Esophagus squamous epithelium (tissue), 5 donors: Measurements from ENCODE around the gene FJX1. TPM values are rescaled to one million over a fixed set of nuclear protein-coding genes. Genes with fewer than 3 reads are reported as not detected.

Experiments
- DNase-seq: peaks from one replicate; lab custom pipeline; 2025; lab: John Stamatoyannopoulos, UW
- H3K27ac ChIP-seq, 4 donors: fragments of 200-600 bp; sonication (generic); one replicate each; pipeline ENCODE4 v1.5.1; 2016 to 2019; ENCODE audit warnings: mild to moderate bottlenecking in 1 of 4
- H3K27me3 ChIP-seq, 4 donors: fragments of 200-600 bp; sonication (generic); 1 replicate in 3 of 4; 2 replicates in 1 of 4; pipeline versions ENCODE4 v1.5.1 to v1.6.0; 2017 to 2021; ENCODE audit warnings: antibody characterized with exemption in 1 of 4
- H3K36me3 ChIP-seq, 3 donors: fragments of 200-600 bp; sonication (generic); one replicate each; pipeline ENCODE4 v1.5.1; 2016 to 2019
- H3K4me1 ChIP-seq, 3 donors: fragments of 200-600 bp; sonication (generic); one replicate each; pipeline ENCODE4 v1.5.1; 2017 to 2019
- H3K4me3 ChIP-seq, 4 donors: fragments of 200-600 bp; sonication (generic); 1 replicate in 3 of 4; 2 replicates in 1 of 4; pipeline ENCODE4 v1.5.1; 2016 to 2019; ENCODE audit warnings: mild to moderate bottlenecking in 2 of 4, moderate library complexity in 1 of 4
- H3K9me3 ChIP-seq, 3 donors: fragments of 200-600 bp; sonication (generic); one replicate each; pipeline ENCODE4 v1.5.1; 2016 to 2019
- CTCF ChIP-seq, 6 experiments: fragments of 450-650 bp in 4 of 6; fragments of 200-600 bp in 2 of 6; sonication (generic) in 2 of 6; IDR thresholded peaks; one replicate each; pipeline ENCODE4 v1.5.1; 2016 to 2019; ENCODE audit warnings: antibody characterized with exemption in 6 of 6, mild to moderate bottlenecking in 4 of 6, moderate library complexity in 4 of 6
- POLR2A ChIP-seq, 4 donors: fragments of 450-650 bp; IDR thresholded peaks; one replicate each; pipeline ENCODE4 v1.6.1; 2017; ENCODE audit warnings: antibody characterized with exemption in 4 of 4, mild to moderate bottlenecking in 4 of 4, moderate library complexity in 3 of 4
- WGBS, 2 donors: methylation state at CpG; one replicate each; pipeline ENCODE4 v1.1.5; 2018; 5-methylcytosine and 5-hydroxymethylcytosine counted together
- intact Hi-C: fragments of 100-400 bp; cut with DNase I; formaldehyde crosslinking; loops from one replicate; pipeline ENCODE4 v1.15.0; 2022
- total RNA-seq, 4 donors: library from RNA; depleted of rRNA; stranded (reverse); fragments of >200 nt; gene quantifications; one replicate each; pipeline ENCODE4 v1.1.0, GENCODE V29; 2016
- donor health status: DM: yes; HTN: yes; CAD: no.

FJX1 gene
- total RNA-seq, 4 donors from 2014 or later, result 8.8 to 12.4 (median 11.1) TPM

- peaks cover 0 to 5% (median 0%) of the 10 kb centered on the region in 4 donors for H3K27me3 ChIP-seq
- no peak overlapping the region for H3K4me3 ChIP-seq
- no peak for DNase-seq
- TF ChIP-seq POLR2A (IDR thresholded peaks at IDR 0.05) (no peak), CTCF (IDR thresholded peaks at IDR 0.05) (no peak)
- WGBS, 2 donors, result 67 to 88% methylated on average over 1 of the region's 1 CpG
- no peak overlapping the region for H3K27ac ChIP-seq
- intact Hi-C loops, result no loop called here
- peaks cover 6 to 9% (median 7%) of the 10 kb centered on the region in 3 donors for H3K4me1 ChIP-seq
- H3K9me3 ChIP-seq, result no peaks in the 10 kb centered on the region
- no peaks in the 10 kb centered on the region for H3K36me3 ChIP-seq
Measured at GRCh38 chr11:35582033-35582432, 36.2 kb upstream of the FJX1 start.

GRCh38 chr11:35583126-35583525 is 35.1 kb upstream of the FJX1 start:
- Histone ChIP-seq H3K27me3 (peaks cover 0 to 5% (median 0%) of the 10 kb centered on the region in 4 donors), H3K27ac (no peak overlapping the region)
- intact Hi-C loops, result no loop called here

GRCh38 chr11:35583843-35584242 is 34.4 kb upstream of the FJX1 start:
- H3K9me3 ChIP-seq, result no peaks in the 10 kb centered on the region
- peaks cover 6 to 9% (median 7%) of the 10 kb centered on the region in 3 donors for H3K4me1 ChIP-seq
- peaks cover 0 to 5% (median 0%) of the 10 kb centered on the region in 4 donors for H3K27me3 ChIP-seq
- DNase-seq, result no peak
- intact Hi-C loops, result no loop called here
- H3K36me3 ChIP-seq, result no peaks in the 10 kb centered on the region
- 58 to 67% methylated on average over 1 of the region's 1 CpG for WGBS, 2 donors
- H3K27ac ChIP-seq, result no peak overlapping the region
- no peak overlapping the region for H3K4me3 ChIP-seq
- TF ChIP-seq POLR2A (IDR thresholded peaks at IDR 0.05) (no peak), CTCF (IDR thresholded peaks at IDR 0.05) (no peak)

More at GRCh38 chr11:35583126-35583525, 35.1 kb upstream of the FJX1 start:
- no peak for DNase-seq
- Histone ChIP-seq H3K9me3 (no peaks in the 10 kb centered on the region), H3K4me3 (no peak overlapping the region), H3K4me1 (peaks cover 6 to 9% (median 7%) of the 10 kb centered on the region in 3 donors), H3K36me3 (no peaks in the 10 kb centered on the region)
- 44 to 61% methylated on average over 1 of the region's 1 CpG for WGBS, 2 donors
- TF ChIP-seq POLR2A (IDR thresholded peaks at IDR 0.05), result no peak
- no peak for TF ChIP-seq CTCF (IDR thresholded peaks at IDR 0.05)

- Histone ChIP-seq H3K4me1 (peaks cover 6 to 8% (median 6%) of the 10 kb centered on the region in 3 donors), H3K27me3 (peaks cover 0 to 8% (median 0%) of the 10 kb centered on the region in 4 donors), H3K4me3 (no peak overlapping the region), H3K9me3 (no peaks in the 10 kb centered on the region), H3K36me3 (no peaks in the 10 kb centered on the region), H3K27ac (no peak overlapping the region)
- DNase-seq, result no peak
- intact Hi-C loops, result no loop called here
- 40 to 56% methylated on average over 3 of the region's 3 CpGs for WGBS, 2 donors
- TF ChIP-seq CTCF (IDR thresholded peaks at IDR 0.05) (no peak), POLR2A (IDR thresholded peaks at IDR 0.05) (no peak)
Measured at GRCh38 chr11:35584321-35584720, 33.9 kb upstream of the FJX1 start.

- H3K27me3 ChIP-seq, result peaks cover 0 to 15% (median 0%) of the 10 kb centered on the region in 4 donors
- H3K9me3 ChIP-seq, result no peaks in the 10 kb centered on the region
- no peak overlapping the region for H3K4me3 ChIP-seq
- intact Hi-C loops, result no loop called here
- WGBS, 2 donors, result 74% methylated on average over 5 of the region's 5 CpGs
- DNase-seq, result no peak
- no peak for TF ChIP-seq CTCF (IDR thresholded peaks at IDR 0.05)
- no peak for TF ChIP-seq POLR2A (IDR thresholded peaks at IDR 0.05)
- H3K4me1 ChIP-seq, result no peaks in the 10 kb centered on the region
- no peak overlapping the region for H3K27ac ChIP-seq
- no peaks in the 10 kb centered on the region for H3K36me3 ChIP-seq
Measured at GRCh38 chr11:35585416-35585815, 32.8 kb upstream of the FJX1 start.
